Middle frontal gyrus (tissue), 1 donor: ENCODE results near the gene RELB.

Experiments used
- DNase-seq: peaks from one replicate; pipeline ENCODE4 v3.0.0-alpha.2; 2015; ENCODE audit warnings: low spot score; ENCODE audit errors: extremely low spot score

Gene RELB

DNA sequence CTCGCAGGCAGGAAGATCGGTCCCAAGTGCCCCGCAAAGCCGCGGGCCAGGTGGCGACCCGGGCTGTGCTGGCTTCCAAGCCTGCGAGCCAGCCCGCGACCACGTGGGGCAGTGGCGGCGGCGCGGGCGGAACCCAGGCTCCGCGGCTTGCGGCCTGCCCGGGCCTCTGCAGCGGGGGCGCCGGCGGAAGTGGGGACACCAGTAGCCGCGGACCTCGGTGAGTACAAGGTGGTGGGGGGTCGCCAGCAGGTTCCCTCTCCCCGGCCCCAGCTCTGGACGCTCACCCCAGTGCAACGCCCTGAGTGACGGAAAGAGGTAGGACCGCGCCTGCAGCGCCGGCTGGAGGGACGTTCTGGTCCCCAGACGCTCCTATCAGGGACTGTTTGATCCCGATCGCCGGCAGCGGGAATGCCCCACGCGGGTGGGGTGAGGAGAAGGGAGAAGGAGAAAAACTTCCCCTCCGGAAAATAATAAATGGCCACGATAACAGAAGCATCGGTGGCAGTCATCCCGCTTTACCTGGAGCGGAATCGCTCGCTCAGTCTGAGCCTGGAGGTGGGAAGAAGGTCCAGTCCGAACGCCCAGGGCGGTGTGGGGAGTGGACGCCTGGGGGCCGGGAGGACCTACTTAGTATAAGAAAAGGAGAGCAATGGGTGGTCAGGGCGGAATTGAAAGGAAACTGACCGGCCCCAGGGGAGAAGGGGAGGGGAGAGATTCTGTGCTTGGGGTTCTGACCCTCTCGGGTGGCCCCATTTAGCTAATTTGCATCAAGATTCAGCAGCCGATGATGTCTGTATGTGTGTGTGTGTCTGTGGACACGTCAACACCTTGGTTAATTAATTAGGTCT, 78.0 kb downstream of the RELB start, which contains the start of gene GEMIN7:
Gene GEMIN7 (plus strand): TSS at position 198 of the 848 bp plus-strand sequence. CDS start 10,855 bp downstream, outside the sequence.
- DNase-seq: no peak

DNA sequence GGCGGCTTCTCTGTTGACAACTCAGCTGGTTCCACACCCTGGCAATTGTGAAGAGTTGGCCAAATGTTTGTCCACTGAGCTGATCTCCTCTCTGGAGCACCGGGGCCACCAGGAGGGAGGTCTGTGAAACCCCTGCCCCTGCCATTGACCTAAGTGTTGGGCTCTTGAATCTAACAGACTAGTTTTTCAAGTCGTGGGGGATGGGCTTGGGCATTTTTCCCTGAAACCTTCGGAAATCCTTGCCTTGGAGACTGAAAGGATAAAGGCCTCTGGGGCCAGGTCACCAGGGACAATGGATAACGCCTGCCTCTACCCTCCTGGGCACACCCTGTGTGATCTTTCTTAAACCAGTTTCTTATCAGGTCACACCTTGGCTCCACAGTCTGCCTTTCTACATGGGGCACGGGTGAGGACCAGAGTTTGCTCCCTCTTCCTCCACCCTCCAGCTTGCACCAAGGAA, 78.7 kb downstream of the RELB start:
- no peak for DNase-seq

DNA sequence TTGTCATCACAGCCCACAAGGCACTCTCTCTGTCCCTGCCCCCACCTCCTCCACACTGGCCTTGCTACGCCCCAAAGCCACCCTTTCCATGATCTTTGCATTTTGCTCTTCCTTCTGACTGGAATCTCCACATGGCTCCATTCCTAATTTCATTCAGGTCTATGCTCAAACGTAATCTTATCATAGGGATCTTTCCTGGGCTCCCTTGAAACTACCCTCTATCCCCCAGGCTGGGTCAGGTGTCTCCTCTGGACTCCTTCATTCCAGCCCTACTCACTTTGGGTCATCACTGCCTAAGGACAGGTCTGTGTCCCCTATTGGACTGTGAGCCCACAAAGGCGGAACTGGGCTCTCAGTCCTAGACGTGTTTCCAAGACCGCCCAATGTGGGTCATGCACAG, 80.9 kb downstream of the RELB start:
- no peak for DNase-seq

DNA sequence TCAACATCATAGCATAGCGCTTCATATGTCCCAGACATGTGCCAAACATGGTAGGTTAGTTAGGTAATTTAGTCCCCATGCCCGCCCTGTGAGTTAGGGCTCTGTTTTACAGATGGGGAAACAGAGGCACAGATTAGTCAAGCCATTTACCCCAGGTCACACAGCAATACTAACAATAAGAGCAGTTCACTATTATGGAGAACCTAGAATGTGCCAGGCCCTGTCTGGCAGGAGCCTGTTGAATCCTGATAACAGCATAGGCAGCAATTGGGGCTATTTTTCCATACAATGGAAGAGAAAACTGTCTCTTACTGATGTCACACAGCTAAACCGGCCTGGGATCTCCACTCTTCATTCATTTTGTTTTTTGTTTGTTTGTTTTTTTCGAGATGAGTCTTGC, 85.2 kb downstream of the RELB start:
- DNase-seq: no peak

DNA sequence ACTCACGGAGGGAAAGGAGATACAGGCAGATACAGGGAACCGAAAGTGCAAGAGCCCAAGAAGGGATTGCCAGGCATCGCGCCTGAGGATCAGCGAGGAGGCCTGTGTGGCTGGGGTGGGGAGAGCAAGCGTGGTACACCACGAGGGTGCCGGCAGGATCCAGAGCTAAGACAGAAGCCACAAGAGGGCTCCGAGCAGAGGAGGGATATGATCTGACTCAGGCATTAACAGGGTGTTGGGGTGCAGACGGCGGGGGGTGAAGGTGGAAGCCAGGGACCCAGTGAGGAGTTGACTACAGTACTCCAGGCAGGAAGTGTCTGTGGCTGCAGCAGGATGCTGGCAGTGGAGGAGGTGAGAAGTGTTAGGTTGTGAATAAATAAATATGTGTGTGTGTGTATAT, 86.3 kb downstream of the RELB start:
- no peak for DNase-seq
